ENCODE measurements around the gene ZBTB7C.

ZBTB7C gene

DNA sequence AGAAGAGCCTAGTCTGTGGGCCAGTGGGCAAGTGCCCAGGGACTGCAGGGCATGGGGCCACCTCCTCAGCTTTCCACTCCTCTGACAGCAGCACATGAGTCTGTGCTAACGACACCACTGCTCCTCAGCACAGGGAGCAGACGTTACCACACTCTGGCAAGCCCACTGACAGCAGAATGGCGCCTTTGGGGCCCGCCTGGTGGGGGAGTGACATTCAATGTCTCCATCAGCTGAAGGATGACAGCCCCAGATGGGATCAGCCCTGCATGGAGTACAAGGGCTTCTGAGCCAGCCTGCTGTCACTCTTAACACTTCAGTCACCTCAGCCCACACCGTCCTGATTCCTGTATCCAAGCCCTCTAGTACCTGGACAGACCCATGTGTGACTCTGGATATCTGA is 329.3 kb downstream of the ZBTB7C start:
- TF ChIP-seq, protein P1, sequence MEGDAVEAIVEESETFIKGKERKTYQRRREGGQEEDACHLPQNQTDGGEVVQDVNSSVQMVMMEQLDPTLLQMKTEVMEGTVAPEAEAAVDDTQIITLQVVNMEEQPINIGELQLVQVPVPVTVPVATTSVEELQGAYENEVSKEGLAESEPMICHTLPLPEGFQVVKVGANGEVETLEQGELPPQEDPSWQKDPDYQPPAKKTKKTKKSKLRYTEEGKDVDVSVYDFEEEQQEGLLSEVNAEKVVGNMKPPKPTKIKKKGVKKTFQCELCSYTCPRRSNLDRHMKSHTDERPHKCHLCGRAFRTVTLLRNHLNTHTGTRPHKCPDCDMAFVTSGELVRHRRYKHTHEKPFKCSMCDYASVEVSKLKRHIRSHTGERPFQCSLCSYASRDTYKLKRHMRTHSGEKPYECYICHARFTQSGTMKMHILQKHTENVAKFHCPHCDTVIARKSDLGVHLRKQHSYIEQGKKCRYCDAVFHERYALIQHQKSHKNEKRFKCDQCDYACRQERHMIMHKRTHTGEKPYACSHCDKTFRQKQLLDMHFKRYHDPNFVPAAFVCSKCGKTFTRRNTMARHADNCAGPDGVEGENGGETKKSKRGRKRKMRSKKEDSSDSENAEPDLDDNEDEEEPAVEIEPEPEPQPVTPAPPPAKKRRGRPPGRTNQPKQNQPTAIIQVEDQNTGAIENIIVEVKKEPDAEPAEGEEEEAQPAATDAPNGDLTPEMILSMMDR (IDR thresholded peaks at IDR 0.05), result no peak

DNA sequence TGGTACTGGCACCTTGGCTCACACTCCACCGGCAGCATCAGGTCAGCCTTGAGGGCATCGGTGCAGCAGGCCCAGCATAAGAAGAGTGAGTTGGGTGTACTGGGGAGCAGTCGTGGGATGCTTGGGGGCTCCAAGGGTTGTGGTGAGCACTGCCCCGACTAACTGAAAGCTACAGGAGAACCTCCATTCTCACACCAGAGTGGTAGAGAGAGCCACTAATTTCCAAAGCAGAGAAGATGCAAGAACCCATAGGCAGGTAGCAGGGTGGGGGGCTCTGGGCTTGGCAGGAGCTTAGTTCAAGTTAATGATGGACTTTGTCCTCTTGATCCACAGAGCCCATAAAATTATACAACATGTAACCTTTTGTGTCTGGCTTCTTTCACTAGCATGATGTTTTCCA is 330.7 kb downstream of the ZBTB7C start:
- TF ChIP-seq, protein P1 (IDR thresholded peaks at IDR 0.05), result no peak

DNA sequence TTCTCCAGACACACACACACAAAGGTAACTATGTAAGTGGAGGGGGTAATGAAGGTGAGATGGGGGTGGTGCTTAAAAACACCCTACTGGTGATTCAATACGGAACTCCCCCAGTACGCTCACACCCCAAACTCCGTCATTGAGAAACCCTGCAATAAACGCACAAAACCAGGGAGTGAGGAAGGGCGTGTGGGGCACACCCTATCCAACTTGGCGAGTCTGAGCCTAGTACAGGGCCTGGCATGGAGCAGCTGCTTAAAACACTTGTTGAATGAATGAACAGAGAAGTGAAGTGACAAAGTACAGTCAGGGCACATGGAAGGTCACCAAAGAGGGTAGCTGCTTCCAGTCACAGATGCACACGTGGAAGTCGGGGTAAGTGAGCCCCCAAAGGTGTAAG is 331.9 kb downstream of the ZBTB7C start:
- TF ChIP-seq, protein P1 (IDR thresholded peaks at IDR 0.05), result no peak

DNA sequence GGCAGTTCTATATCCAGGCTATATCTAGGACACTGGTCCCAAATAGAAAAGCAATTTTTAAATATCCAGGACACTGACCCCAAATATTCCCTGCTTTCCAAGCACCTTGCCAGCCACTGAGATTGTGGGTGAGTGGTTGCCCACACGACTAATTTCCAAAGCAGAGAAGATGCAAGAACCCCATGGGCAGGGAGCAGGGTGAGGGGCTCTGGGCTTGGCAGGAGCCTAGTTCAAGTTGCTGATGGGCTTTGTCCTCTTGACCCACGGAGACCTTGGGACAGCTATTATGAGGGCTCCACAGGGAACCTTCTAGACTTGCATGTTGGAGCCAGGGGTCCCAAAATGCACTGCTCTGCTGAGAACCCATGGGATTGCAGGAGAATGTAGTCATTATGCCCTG is 332.7 kb downstream of the ZBTB7C start:
- TF ChIP-seq, protein P1 (IDR thresholded peaks at IDR 0.05), result no peak

DNA sequence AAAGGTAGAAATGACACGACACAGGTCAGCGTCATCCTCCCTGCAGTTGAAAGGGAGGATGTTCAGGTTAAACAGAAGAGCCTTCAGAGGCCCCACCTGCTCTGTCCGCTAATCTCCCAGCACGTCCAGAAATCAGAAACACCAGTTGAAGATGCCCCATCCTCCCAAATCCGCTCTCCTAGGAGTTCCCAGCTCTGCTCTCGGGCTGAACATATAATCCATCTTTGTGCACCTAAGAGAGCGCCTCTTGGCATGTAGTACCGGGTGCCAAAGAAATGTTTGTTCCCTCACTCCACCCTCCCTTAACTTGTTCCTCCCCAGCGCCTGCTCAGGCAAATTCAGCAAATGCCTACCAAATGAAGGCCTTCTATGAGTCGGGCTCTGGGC is 333.5 kb downstream of the ZBTB7C start:
- TF ChIP-seq, protein P1 (IDR thresholded peaks at IDR 0.05), result no peak

DNA sequence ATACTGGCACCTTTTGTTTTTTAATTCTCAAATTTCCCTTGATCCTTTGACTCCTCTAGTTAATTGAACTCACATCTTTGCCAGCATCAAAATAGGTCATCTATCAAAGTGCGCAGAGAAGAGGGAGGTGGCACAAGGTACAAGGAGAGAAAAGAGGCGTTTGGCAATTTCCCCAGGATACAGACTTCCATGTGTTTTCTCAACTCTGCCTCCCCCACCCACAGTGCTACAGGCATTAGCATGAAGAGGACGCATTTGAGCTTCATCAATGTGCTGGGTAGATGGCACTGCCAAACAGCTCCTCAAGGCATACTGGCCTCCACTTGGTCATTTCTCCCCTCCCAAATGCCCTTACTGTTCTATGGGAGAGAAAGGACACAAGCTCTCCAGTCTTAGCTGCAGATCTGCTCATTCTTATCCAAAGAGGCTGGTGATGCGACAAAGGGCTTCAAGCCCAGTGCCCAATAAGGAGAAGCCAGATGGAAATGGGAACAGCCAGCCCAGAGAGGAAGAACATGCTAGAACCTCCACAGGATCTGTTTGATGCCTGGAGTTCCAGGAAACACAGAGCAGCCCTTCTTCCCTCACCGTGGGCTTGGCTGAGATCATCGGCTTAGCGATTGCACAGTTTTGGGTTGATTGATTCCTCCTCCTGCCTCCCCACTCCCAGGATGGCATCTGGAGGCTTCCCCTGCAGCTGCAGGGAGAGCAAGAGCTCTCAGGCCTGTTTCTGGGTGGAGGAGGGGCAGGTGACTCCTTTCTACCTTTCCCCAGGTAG is 334.1 kb downstream of the ZBTB7C start:
- TF ChIP-seq, protein P1 (IDR thresholded peaks at IDR 0.05), result no peak

DNA sequence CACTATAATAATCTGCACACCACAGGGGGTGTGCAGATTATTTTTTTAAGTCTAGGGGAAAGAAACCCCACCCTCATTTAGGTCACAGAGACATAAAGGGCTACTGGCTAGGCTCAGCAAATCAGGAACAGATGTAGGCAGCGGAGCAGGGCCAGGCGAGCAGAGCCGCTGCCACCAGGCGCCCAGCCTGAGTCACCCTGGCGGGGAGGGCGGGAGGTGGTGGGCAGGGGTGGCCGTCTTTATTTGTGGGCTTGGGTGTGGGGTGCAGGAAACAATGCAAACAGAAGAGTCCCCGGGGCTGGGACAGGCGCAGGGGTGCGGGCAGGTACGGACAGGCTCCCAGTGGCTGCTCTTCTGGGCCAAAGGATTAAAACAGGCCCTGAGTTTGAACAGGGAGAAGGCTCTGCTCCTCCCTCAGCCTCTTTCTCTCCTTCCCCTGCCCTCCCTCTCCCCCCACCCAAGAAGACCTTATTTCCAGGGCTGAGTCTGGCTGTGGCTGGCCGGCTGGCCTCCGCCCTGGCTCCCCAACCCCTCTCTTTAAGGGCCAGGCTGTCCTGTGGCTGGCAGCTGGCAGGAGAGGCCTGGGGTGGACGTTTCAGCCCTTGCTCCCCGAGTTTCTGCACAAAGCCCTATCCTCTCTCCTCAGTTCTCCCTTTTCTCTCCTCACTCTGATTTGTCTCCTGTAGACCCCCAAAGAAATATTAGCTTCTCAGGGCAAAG is 335.8 kb downstream of the ZBTB7C start:
- TF ChIP-seq, protein P1 (IDR thresholded peaks at IDR 0.05), result no peak

Measured in LNCAP (cell line).